Body of pancreas (tissue), 4 donors: ENCODE measurements around the gene CAMK2A. TPM values are rescaled to one million over a fixed set of nuclear protein-coding genes. Genes with fewer than 3 reads are reported as not detected.

Experiments used
- ATAC-seq: fragments of 150-250 bp; one replicate; pipeline ENCODE4 v1.9.1; 2016
- DNase-seq, 4 donors: peaks; one replicate each; pipeline ENCODE4 v3.0.0-alpha.2; 2019
- H3K27ac ChIP-seq, 4 donors: fragments of 200-600 bp; sonication (generic); 1 replicate in 3 of 4; 2 replicates in 1 of 4; pipeline versions ENCODE4 v1.5.1 to v1.6.1; 2016 to 2019; ENCODE audit warnings: mild to moderate bottlenecking in 1 of 4, mixed read lengths in 1 of 4, moderate library complexity in 1 of 4
- H3K27me3 ChIP-seq, 2 donors: fragments of 200-600 bp; sonication (generic); one replicate each; pipeline ENCODE4 v1.6.0; 2016; ENCODE audit warnings: mild to moderate bottlenecking in 1 of 2
- H3K36me3 ChIP-seq, 2 donors: fragments of 200-600 bp; sonication (generic); replicated peaks in 1 of 2; 2 replicates each; pipeline ENCODE4 v1.5.1; 2016; ENCODE audit warnings: low read depth in 2 of 2; ENCODE audit not compliant: insufficient read depth in 1 of 2
- H3K4me1 ChIP-seq: fragments of 200-600 bp; sonication (generic); one replicate; pipeline ENCODE4 v1.6.0; 2016
- H3K4me3 ChIP-seq, 2 donors: fragments of 200-600 bp; sonication (generic); 1 replicate in 1 of 2; 2 replicates in 1 of 2; pipeline ENCODE4 v1.5.1; 2016 to 2019
- H3K9me3 ChIP-seq, 3 donors: fragments of 200-600 bp; sonication (generic); 1 replicate in 2 of 3; 2 replicates in 1 of 3; pipeline ENCODE4 v1.5.1; 2016
- POLR2A ChIP-seq, 3 donors: fragments of 450-650 bp; IDR thresholded peaks; one replicate each; pipeline ENCODE4 v1.6.1; 2016; ENCODE audit warnings: antibody characterized with exemption in 3 of 3, mild to moderate bottlenecking in 2 of 3
- WGBS, 2 donors: methylation state at CpG; one replicate each; pipeline ENCODE4 v1.1.5; 2017; 5-methylcytosine and 5-hydroxymethylcytosine counted together
- intact Hi-C: fragments of 100-400 bp; cut with DNase I; formaldehyde crosslinking; loops from one replicate; pipeline ENCODE4 v1.15.1; 2023
- total RNA-seq, 2 donors: library from RNA; depleted of rRNA; stranded (reverse); fragments of >200 nt; gene quantifications; one replicate each; pipeline ENCODE4 v1.1.0, GENCODE V29; 2016
- TF ChIP-seq, protein P1 (sequence below), 7 experiments: fragments of 450-650 bp in 4 of 7; fragments of 200-600 bp in 3 of 7; sonication (generic) in 3 of 7; IDR thresholded peaks; one replicate each; pipeline ENCODE4 v1.5.1; 2016 to 2019; ENCODE audit warnings: antibody characterized with exemption in 7 of 7

CAMK2A gene
- total RNA-seq, 2 donors from 2014 or later = 0.26 TPM; not detected in 1

DNA sequence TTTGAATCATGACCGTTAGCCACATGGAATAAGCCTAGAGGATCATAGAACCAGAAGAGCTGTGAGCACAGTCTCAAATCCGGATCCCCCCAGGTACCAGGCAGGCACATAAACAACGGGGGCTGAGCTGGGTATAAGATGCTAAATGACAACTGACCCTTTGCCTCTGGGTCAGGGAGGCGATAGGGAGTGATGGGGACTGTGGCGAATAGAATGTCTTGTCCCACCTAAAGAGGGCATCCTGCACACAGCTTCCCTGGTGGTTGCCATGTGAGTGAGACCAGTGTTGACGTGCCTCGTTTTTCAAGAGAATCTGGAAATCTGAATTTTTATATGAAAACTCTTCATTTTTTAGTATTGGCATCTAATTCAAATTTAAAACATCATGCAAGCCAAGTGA lies 66.1 kb downstream of the CAMK2A start:
- H3K36me3 ChIP-seq = no peaks in the 10 kb centered on the region
- H3K27ac ChIP-seq = no peak overlapping the region
- no peak for DNase-seq
- 77 to 87% methylated on average over 7 of the region's 7 CpGs for WGBS, 2 donors
- no peaks in the 10 kb centered on the region for H3K4me1 ChIP-seq
- no peaks in the 10 kb centered on the region for H3K27me3 ChIP-seq
- intact Hi-C loops = no loop called here
- no peak for ATAC-seq
- no peak overlapping the region for H3K4me3 ChIP-seq
- H3K9me3 ChIP-seq = no peaks in the 10 kb centered on the region
- TF ChIP-seq POLR2A (IDR thresholded peaks at IDR 0.05) = no peak
- TF ChIP-seq, protein P1, sequence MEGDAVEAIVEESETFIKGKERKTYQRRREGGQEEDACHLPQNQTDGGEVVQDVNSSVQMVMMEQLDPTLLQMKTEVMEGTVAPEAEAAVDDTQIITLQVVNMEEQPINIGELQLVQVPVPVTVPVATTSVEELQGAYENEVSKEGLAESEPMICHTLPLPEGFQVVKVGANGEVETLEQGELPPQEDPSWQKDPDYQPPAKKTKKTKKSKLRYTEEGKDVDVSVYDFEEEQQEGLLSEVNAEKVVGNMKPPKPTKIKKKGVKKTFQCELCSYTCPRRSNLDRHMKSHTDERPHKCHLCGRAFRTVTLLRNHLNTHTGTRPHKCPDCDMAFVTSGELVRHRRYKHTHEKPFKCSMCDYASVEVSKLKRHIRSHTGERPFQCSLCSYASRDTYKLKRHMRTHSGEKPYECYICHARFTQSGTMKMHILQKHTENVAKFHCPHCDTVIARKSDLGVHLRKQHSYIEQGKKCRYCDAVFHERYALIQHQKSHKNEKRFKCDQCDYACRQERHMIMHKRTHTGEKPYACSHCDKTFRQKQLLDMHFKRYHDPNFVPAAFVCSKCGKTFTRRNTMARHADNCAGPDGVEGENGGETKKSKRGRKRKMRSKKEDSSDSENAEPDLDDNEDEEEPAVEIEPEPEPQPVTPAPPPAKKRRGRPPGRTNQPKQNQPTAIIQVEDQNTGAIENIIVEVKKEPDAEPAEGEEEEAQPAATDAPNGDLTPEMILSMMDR (IDR thresholded peaks at IDR 0.05) = no peak

DNA sequence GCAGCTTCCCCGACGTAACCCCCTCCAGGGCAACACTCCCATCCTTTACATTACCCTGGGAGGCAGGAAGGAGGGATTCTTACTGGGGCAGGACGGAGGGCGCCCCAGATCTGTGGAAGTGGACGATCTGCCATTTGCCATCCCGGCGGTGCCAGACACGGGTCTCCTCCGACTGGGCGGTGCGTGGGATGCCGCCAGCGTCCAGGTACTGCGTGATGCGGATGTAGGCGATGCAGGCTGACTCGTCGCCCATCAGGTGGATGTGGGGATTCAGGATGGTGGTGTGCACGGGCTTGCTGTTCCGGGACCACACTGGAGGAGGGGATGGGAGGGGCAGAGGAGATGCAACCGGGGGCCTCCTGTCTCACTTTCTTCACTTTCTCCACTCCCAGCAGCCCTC lies 66.7 kb downstream of the CAMK2A start:
- intact Hi-C loops = no loop called here
- 81% methylated on average over 21 of the region's 21 CpGs for WGBS, 2 donors
- H3K9me3 ChIP-seq = no peaks in the 10 kb centered on the region
- no peak overlapping the region for H3K4me3 ChIP-seq
- H3K27ac ChIP-seq = no peak overlapping the region
- TF ChIP-seq POLR2A (IDR thresholded peaks at IDR 0.05) = no peak
- TF ChIP-seq, protein P1 (IDR thresholded peaks at IDR 0.05) = no peak
- H3K4me1 ChIP-seq = no peaks in the 10 kb centered on the region
- H3K27me3 ChIP-seq = no peaks in the 10 kb centered on the region
- DNase-seq (no peak), ATAC-seq (no peak)
- H3K36me3 ChIP-seq = no peaks in the 10 kb centered on the region

DNA sequence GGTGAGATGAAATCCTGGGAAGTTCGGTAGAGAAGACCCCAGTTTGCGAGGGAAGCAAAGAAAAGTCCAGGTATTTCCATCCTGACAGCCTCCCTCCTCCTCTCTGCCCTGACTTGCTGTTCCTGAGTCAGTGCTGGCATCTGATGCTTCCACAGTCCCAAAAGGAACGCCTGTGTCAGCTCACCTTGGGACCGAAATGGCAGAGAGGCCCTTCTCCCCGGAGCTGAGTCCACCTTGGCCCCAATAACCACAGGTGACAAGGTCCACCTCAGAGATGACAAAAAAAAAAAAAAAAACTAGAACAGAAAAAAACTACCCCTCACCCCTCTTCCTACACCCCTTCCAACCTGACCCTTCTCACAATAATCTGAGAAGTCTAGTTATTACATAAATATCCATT lies 68.1 kb downstream of the CAMK2A start:
- Histone ChIP-seq H3K4me1 (no peaks in the 10 kb centered on the region), H3K9me3 (no peaks in the 10 kb centered on the region), H3K36me3 (no peaks in the 10 kb centered on the region), H3K27ac (no peak overlapping the region), H3K27me3 (no peaks in the 10 kb centered on the region), H3K4me3 (no peak overlapping the region)
- intact Hi-C loops = no loop called here
- WGBS, 2 donors = 62 to 75% methylated on average over 5 of the region's 5 CpGs
- no peak for ATAC-seq
- DNase-seq = no peak
- no peak for TF ChIP-seq POLR2A (IDR thresholded peaks at IDR 0.05)
- TF ChIP-seq, protein P1 (IDR thresholded peaks at IDR 0.05) = no peak

DNA sequence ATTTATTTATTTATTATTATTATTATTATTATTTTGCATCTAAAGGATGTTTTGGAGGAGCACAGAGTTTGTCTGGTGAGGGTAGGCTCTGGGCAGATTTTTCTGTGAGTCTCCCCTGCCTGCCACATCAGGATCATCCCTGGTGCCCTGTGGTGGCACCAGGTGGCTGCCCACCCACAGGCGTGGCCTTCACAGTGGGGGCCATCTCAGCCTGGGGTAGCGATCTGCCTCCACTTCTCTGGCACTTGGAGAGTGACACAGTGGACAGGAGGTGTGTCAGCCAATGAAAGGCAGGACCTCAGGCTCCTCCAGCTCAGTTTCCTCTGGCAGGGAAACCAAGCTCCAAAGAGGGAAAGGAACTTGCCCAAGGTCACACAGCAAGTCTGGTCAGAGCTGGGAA lies 69.7 kb downstream of the CAMK2A start:
- TF ChIP-seq POLR2A (IDR thresholded peaks at IDR 0.05) = no peak
- TF ChIP-seq, protein P1 (IDR thresholded peaks at IDR 0.05) = no peak
- intact Hi-C loops = loop anchor here (5.0 kb wide), 1 partner anchor 88 kb away; no protein-coding TSS in a partner anchor
- no peaks in the 10 kb centered on the region for H3K9me3 ChIP-seq
- H3K36me3 ChIP-seq = no peaks in the 10 kb centered on the region
- H3K27me3 ChIP-seq = no peaks in the 10 kb centered on the region
- ATAC-seq (no peak), DNase-seq (no peak)
- no peaks in the 10 kb centered on the region for H3K4me1 ChIP-seq
- no peak overlapping the region for H3K4me3 ChIP-seq
- no peak overlapping the region for H3K27ac ChIP-seq
- 60 to 87% methylated on average over 1 to 2 of the region's 2 CpGs for WGBS, 2 donors

DNA sequence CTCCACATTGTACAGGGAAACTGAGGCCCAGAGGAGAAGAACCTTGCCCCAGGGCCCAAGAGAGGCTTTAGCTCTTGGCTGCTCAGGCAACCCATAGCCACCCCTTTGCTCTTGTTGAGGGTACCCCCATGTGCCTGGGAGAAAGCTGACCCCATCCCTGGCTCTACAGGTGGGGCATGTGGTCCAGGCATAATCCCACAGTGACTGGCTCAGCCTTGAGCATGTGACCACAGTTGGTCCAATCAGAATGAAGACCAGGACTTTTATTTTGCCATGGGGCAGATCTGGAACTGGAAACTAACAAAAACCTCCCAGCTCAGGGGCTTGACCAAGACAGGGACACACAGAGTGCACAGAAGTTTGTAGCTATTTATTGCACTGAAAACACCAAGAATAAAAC lies 70.4 kb downstream of the CAMK2A start:
- TF ChIP-seq, protein P1 (IDR thresholded peaks at IDR 0.05) = no peak
- TF ChIP-seq POLR2A (IDR thresholded peaks at IDR 0.05) = no peak
- Histone ChIP-seq H3K27me3 (no peaks in the 10 kb centered on the region), H3K9me3 (no peaks in the 10 kb centered on the region), H3K36me3 (no peaks in the 10 kb centered on the region), H3K4me3 (no peak overlapping the region), H3K4me1 (no peaks in the 10 kb centered on the region), H3K27ac (no peak overlapping the region)
- intact Hi-C loops = loop anchor here (5.0 kb wide), 1 partner anchor 87 kb away; no protein-coding TSS in a partner anchor
- ATAC-seq (no peak), DNase-seq (no peak)
